ENCODE data around the gene CDH16.

The CDH16 gene

DNA sequence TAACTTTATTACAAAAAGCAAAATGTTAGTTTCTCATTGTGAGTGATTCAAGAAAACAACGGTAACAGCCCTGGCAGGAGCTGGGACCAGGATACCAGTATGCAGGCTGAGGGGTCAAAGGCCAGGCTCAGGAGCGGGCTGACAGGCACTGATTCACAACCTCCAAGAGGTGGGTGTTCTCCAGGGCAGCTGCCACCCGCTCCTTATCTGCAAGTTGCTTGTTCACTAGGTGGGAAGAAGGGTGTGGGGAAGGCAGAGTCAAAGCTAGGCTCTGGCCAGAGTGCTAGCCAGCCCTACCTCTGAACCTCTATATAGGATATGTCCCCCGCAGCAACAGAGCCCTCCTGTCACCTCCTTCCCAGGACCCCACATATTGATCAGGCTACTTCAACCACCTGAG is 13.4 kb upstream of the CDH16 start:
- Histone ChIP-seq H3K4me1 (peaks cover 7% of the 10 kb centered on the region), H3K36me3 (no peaks in the 10 kb centered on the region), H3K9me3 (no peaks in the 10 kb centered on the region), H3K4me3 (ENCODE audit: low read depth, low read length) (no peak overlapping the region), H3K27me3 (no peaks in the 10 kb centered on the region)
- TF ChIP-seq, protein P1, sequence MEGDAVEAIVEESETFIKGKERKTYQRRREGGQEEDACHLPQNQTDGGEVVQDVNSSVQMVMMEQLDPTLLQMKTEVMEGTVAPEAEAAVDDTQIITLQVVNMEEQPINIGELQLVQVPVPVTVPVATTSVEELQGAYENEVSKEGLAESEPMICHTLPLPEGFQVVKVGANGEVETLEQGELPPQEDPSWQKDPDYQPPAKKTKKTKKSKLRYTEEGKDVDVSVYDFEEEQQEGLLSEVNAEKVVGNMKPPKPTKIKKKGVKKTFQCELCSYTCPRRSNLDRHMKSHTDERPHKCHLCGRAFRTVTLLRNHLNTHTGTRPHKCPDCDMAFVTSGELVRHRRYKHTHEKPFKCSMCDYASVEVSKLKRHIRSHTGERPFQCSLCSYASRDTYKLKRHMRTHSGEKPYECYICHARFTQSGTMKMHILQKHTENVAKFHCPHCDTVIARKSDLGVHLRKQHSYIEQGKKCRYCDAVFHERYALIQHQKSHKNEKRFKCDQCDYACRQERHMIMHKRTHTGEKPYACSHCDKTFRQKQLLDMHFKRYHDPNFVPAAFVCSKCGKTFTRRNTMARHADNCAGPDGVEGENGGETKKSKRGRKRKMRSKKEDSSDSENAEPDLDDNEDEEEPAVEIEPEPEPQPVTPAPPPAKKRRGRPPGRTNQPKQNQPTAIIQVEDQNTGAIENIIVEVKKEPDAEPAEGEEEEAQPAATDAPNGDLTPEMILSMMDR (IDR thresholded peaks at IDR 0.05; ENCODE audit: low read depth, low read length): no peak
- DNase-seq: no peak

DNA sequence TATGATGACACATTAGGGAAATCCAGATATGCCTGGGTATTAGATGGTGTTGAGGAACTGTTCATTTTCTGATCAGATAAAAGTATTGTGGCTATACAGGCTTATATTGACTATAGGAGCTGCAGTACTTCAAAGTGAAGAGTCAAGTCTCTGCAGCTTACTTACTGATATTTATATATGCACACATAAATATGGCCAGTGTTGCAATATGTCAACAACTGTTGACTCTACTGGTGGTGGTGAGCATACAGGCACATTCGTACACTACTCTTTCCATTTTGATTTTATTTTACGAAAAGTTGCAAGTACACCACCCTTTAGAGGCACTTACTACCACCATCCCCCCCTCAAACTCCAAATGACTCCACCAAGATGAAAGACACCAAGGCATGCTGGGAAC is 13.0 kb upstream of the CDH16 start:
- peaks cover 7% of the 10 kb centered on the region for H3K4me1 ChIP-seq
- DNase-seq: no peak
- H3K36me3 ChIP-seq: no peaks in the 10 kb centered on the region
- no peaks in the 10 kb centered on the region for H3K27me3 ChIP-seq
- no peaks in the 10 kb centered on the region for H3K9me3 ChIP-seq
- no peak overlapping the region for H3K4me3 ChIP-seq (ENCODE audit: low read depth, low read length)
- TF ChIP-seq, protein P1 (IDR thresholded peaks at IDR 0.05; ENCODE audit: low read depth, low read length): no peak

DNA sequence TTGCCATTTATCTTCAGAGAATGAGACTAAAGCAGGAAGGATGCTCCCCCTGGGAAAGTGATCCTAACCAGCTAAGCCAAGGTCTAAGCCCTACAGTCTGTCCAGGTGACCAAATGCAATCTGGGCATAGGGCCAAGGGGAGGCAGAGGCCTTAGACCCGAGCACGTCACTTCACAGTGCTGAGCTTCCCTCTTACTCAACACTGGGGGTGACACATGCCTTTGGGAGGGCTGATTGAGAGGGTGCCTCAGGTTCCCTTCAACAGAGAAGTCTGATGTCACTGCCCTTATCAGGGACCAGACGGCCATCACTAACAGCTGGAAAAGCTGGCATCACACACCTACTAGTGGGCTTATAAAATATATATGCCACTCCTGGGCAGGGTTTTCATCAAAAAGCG is 11.5 kb upstream of the CDH16 start:
- DNase-seq: peak; percentile 48
- no peaks in the 10 kb centered on the region for H3K27me3 ChIP-seq
- TF ChIP-seq, protein P1 (IDR thresholded peaks at IDR 0.05; ENCODE audit: low read depth, low read length): no peak
- no peaks in the 10 kb centered on the region for H3K36me3 ChIP-seq
- H3K4me1 ChIP-seq: peaks cover 7% of the 10 kb centered on the region
- H3K4me3 ChIP-seq (ENCODE audit: low read depth, low read length): no peak overlapping the region
- no peaks in the 10 kb centered on the region for H3K9me3 ChIP-seq

DNA sequence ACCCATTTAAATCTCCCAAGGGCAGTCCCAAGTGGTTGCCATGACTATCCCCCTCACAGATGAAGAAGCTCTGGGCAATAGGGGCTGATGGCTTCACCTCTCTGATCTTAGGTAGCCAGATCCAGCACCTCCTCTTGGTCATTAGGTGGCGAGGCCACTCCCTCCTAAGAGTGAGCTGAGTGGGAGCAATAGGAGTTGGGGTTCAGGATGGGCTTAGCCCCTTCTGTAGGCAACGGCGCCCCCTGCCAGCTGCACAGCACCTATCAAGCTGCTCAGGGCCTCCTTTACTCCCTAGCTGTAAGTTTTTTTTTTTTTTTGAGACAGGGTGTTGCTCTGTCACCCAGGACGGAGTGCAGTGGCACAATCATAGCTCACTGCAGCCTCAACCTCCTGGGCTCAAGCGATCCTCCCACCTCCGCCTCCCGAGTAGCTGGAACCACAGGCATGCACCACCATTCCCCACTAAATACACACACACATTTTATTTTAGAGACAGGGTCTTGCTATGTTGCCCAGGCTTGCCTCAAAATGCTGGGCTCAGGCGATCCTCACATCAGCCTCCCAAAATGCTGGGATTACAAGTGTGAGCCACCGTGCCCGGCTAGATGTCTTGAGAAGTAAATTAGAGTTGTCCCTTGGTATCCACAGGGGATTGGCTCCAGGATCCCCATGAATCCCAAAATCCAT is 10.2 kb upstream of the CDH16 start:
- DNase-seq: peak; percentile 60
- Histone ChIP-seq H3K4me3 (ENCODE audit: low read depth, low read length) (no peak overlapping the region), H3K4me1 (peaks cover 7% of the 10 kb centered on the region), H3K27me3 (peaks cover 5% of the 10 kb centered on the region; the same call in 1 of the 2 replicates), H3K36me3 (no peaks in the 10 kb centered on the region), H3K9me3 (no peaks in the 10 kb centered on the region)
- TF ChIP-seq, protein P1 (IDR thresholded peaks at IDR 0.05; ENCODE audit: low read depth, low read length): peak; percentile 59

DNA sequence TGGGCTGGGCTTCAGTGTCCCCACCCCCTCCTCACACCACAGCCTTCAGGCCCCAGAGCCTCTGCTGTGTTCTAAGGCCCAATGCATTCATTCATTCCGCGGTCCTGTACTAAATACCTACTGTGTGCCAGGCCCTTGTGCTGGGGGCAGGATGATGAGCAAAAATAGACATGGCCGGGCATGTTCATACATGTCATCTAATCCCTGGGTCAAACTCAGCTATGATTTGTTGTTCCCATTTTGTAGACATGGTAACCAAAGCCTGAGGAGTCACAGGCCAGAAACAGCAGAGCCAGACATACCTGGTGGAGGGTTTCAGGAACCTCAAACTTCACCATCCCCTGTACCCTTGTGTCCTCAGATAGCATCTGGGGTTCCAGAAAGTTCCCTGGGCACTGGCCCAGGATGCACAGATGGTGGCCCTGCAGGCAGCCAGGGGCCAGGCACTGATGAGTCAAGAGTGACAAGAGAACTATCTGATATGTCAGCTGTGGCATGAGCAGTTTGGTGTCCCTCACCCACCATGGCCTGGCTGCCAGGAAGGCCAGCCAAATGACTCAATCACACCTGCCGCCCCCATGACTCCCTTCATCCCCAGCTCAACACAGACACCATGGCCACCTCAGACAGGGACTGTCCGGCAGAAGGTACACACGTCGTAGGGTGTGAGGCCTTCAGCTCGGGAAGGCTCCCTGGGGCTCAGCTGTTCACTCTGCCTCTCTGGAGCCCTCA is 9.4 kb upstream of the CDH16 start:
- TF ChIP-seq, protein P1 (IDR thresholded peaks at IDR 0.05; ENCODE audit: low read depth, low read length): no peak
- H3K4me3 ChIP-seq (ENCODE audit: low read depth, low read length): no peak overlapping the region
- no peaks in the 10 kb centered on the region for H3K9me3 ChIP-seq
- DNase-seq: no peak
- H3K27me3 ChIP-seq: peaks cover 5% of the 10 kb centered on the region; the same call in 1 of the 2 replicates
- H3K4me1 ChIP-seq: peaks cover 12% of the 10 kb centered on the region
- H3K36me3 ChIP-seq: no peaks in the 10 kb centered on the region

DNA sequence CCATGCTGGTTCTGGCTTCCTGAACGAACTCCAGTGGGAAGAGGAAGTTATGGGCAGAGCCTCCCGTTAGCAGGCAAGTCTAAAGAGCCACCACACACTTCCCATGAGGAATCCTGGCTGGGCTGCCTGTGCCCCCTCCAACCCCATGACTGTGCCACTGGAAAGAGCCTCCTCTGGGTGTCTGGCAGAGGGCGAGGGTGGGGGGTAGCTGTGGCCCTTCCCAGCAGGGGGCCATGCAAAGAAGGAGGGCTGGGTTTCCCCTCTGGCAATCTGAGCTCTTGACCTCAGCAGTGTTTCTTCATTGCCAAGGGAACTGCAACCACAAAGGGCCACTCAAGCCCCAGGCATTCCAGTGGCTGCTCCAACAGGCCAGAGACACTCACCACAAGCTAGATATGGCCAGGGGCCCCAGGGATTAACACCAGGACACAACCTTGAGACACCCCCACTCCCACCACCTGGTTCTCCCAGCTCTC is 8.3 kb upstream of the CDH16 start:
- peaks cover 16% of the 10 kb centered on the region for H3K4me1 ChIP-seq
- no peaks in the 10 kb centered on the region for H3K9me3 ChIP-seq
- H3K27me3 ChIP-seq: peaks cover 5% of the 10 kb centered on the region; the same call in 1 of the 2 replicates
- peak; percentile 38 for DNase-seq
- TF ChIP-seq, protein P1 (IDR thresholded peaks at IDR 0.05; ENCODE audit: low read depth, low read length): no peak
- no peaks in the 10 kb centered on the region for H3K36me3 ChIP-seq
- no peak overlapping the region for H3K4me3 ChIP-seq (ENCODE audit: low read depth, low read length)
